ENCODE data around the gene BCAS1. TPM values are rescaled to one million over a fixed set of nuclear protein-coding genes. Genes with fewer than 3 reads are reported as not detected.

The BCAS1 gene
- total RNA-seq, 2 donors from 2014 or later = not detected

- Mint-ChIP-seq H3K4me1 (peaks cover 7% of the 10 kb centered on the region), H3K27me3 (ENCODE audit: insufficient read depth) (no peaks in the 10 kb centered on the region), H3K36me3 (ENCODE audit: low read depth) (no peaks in the 10 kb centered on the region), H3K27ac (no peak overlapping the region), H3K9me3 (no peaks in the 10 kb centered on the region), H3K4me3 (no peak overlapping the region)
- no peak overlapping the region for H3K4me3 ChIP-seq (ENCODE audit: low read length)
- DNase-seq = no peak
- H3K9ac ChIP-seq (ENCODE audit: extremely low read depth, low read length, poor library complexity, severe bottlenecking) = no peak overlapping the region
- no peaks in the 10 kb centered on the region for H3K4me1 ChIP-seq (ENCODE audit: control insufficient read depth, insufficient read depth, low read length)
- 93 to 100% methylated on average over 2 to 6 of the region's 7 CpGs for WGBS, 2 experiments (ENCODE audit: insufficient coverage in 1 of 2, insufficient read length in 1 of 2)
- no peak for TF ChIP-seq CTCF (conservative IDR thresholded peaks at IDR 0.05)
- no peaks in the 10 kb centered on the region for H3K36me3 ChIP-seq (ENCODE audit: control insufficient read depth, insufficient read depth, low read length)
- H3K27me3 ChIP-seq (ENCODE audit: control insufficient read depth, insufficient read depth, low read length, poor library complexity, severe bottlenecking) = no peaks in the 10 kb centered on the region
- no peak overlapping the region for H3K27ac ChIP-seq (ENCODE audit: low read depth, low read length)
- H3K9me3 ChIP-seq (ENCODE audit: control insufficient read depth, low read length) = no peaks in the 10 kb centered on the region
These were observed 8.0 kb upstream of the BCAS1 start for GRCh38 chr20:54078296-54078984.

GRCh38 chr20:54076259-54076658, 5.9 kb upstream of the BCAS1 start:
- H3K4me3 Mint-ChIP-seq = no peak overlapping the region
- H3K36me3 Mint-ChIP-seq (ENCODE audit: low read depth) = no peaks in the 10 kb centered on the region
- no peak for DNase-seq
- Histone ChIP-seq H3K36me3 (ENCODE audit: control insufficient read depth, insufficient read depth, low read length) (no peaks in the 10 kb centered on the region), H3K27me3 (ENCODE audit: control insufficient read depth, insufficient read depth, low read length, poor library complexity, severe bottlenecking) (no peaks in the 10 kb centered on the region), H3K9me3 (ENCODE audit: control insufficient read depth, low read length) (no peaks in the 10 kb centered on the region), H3K9ac (ENCODE audit: extremely low read depth, low read length, poor library complexity, severe bottlenecking) (no peak overlapping the region), H3K4me1 (ENCODE audit: control insufficient read depth, insufficient read depth, low read length) (no peaks in the 10 kb centered on the region), H3K27ac (ENCODE audit: low read depth, low read length) (no peak overlapping the region), H3K4me3 (ENCODE audit: low read length) (no peak overlapping the region)
- no peaks in the 10 kb centered on the region for H3K27me3 Mint-ChIP-seq (ENCODE audit: insufficient read depth)
- WGBS, 2 experiments (ENCODE audit: insufficient coverage in 1 of 2, insufficient read length in 1 of 2) = 87 to 92% methylated on average over 3 of the region's 3 CpGs
- TF ChIP-seq CTCF (conservative IDR thresholded peaks at IDR 0.05) = no peak
- no peak overlapping the region for H3K27ac Mint-ChIP-seq
- H3K4me1 Mint-ChIP-seq = peaks cover 7% of the 10 kb centered on the region
- no peaks in the 10 kb centered on the region for H3K9me3 Mint-ChIP-seq

GRCh38 chr20:54075322-54075721, 4.9 kb upstream of the BCAS1 start:
- H3K9me3 Mint-ChIP-seq = no peaks in the 10 kb centered on the region
- no peak overlapping the region for H3K27ac Mint-ChIP-seq

More at GRCh38 chr20:54075322-54075721, 4.9 kb upstream of the BCAS1 start:
- H3K4me1 ChIP-seq (ENCODE audit: control insufficient read depth, insufficient read depth, low read length) = no peaks in the 10 kb centered on the region
- no peak for DNase-seq
- no peak overlapping the region for H3K9ac ChIP-seq (ENCODE audit: extremely low read depth, low read length, poor library complexity, severe bottlenecking)
- no peaks in the 10 kb centered on the region for H3K36me3 Mint-ChIP-seq (ENCODE audit: low read depth)
- H3K27ac ChIP-seq (ENCODE audit: low read depth, low read length) = no peak overlapping the region
- TF ChIP-seq CTCF (conservative IDR thresholded peaks at IDR 0.05) = no peak
- no peak overlapping the region for H3K4me3 Mint-ChIP-seq
- H3K27me3 ChIP-seq (ENCODE audit: control insufficient read depth, insufficient read depth, low read length, poor library complexity, severe bottlenecking) = no peaks in the 10 kb centered on the region
- no peak overlapping the region for H3K4me3 ChIP-seq (ENCODE audit: low read length)
- no peaks in the 10 kb centered on the region for H3K9me3 ChIP-seq (ENCODE audit: control insufficient read depth, low read length)
- H3K36me3 ChIP-seq (ENCODE audit: control insufficient read depth, insufficient read depth, low read length) = no peaks in the 10 kb centered on the region
- peaks cover 2% of the 10 kb centered on the region for H3K4me1 Mint-ChIP-seq
- 81% methylated on average over 1 of the region's 1 CpG; no CpG with 5 or more reads in 1 of the 2 experiments for WGBS, 2 experiments (ENCODE audit: insufficient coverage in 1 of 2, insufficient read length in 1 of 2)
- no peaks in the 10 kb centered on the region for H3K27me3 Mint-ChIP-seq (ENCODE audit: insufficient read depth)
